KG1 (cell line): ENCODE measurements around the gene ARL5C.

Experiments
- DNase-seq: peaks from one replicate; lab custom pipeline; 2025; lab: John Stamatoyannopoulos, UW

Gene ARL5C, protein sequence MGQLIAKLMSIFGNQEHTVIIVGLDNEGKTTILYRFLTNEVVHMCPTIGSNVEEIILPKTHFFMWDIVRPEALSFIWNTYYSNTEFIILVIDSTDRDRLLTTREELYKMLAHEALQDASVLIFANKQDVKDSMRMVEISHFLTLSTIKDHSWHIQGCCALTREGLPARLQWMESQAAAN

GRCh38 chr17:39165841-39166349, at the start of gene ARL5C:
Gene ARL5C, minus strand, starts transcription at chr17:39166161. Its CDS starts 401 bp downstream, at chr17:39165760.
- DNase-seq: no peak

DNA sequence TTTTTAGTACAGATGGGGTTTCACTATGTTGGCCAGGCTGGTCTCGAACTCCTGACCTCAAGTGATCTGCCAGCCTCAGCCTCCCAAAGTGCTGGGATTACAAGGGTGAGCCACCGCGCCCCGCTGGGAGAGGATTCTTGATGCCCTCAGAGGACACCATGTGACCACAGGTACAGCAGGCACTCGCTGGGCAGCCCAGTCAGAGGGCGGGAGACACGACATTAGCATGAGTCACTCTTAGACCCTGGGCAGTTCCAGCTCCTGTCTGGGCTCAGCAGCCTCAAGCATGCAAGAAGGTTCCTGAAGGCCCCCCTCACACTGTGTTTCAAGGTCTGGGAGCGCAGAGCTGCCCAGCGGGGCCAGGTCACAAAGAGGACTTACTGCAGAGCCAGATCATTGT, 47.9 kb upstream of the ARL5C start:
- no peak for DNase-seq

DNA sequence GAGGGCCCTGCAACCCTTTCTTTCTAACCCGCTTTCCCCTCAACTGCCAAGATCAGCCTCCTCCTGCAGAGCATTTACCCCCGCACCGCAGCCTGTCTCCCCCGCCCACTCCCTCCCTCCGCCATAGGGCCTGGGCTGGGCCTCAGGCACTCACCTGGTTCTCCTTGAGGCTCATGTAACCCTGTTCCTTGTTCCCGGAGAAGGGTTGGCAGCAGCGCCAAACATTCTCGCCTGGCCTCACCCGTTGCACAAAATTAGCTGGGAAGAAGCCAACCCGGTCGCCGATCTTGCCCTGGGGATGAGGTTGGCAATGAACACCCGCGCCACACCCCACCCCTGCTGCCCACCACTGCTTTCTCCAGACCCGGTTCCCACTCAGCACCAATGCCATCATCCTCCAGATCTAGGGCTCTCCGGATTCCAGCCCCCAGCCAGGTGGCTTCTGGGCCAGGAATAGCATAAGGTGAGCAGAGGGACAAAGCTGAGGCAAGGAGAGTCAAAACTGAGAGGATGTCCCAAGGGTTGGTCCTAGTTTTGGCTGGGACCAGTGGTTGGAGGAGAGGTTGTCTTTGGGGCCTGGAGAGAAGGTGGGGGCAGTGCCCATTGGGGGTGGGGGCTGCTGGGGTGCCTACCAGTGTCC, 47.0 kb upstream of the ARL5C start:
- DNase-seq: no peak

DNA sequence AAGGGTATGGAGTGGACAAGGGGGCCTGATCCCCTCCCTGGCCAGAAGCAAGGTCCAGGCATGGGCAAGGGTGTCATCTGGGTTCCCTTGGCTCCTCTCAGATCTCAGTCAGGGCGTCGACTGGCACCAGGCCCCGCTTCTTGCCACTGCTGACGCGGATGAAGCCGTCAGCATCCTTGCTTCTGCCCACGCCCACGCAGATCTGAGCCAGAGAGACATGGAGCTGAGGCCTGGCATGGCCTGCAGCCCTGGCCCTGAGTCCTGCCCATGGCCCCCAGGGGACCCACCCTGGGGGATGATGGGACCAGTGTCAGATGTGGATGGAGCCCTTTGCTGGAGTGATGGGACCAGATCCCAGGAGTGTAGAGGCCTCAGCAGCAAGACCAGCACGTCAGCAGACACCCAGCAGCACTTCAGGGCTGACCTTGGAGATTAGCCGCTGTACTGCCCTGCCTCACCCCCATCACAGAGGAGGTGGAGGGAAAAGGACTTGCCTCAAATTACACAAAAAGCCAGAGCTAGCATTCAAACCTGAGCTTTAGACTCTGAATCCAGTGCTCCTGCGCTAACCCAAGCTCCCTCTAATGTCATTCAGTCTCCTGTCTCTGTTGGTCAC, 46.3 kb upstream of the ARL5C start:
- DNase-seq: no peak

DNA sequence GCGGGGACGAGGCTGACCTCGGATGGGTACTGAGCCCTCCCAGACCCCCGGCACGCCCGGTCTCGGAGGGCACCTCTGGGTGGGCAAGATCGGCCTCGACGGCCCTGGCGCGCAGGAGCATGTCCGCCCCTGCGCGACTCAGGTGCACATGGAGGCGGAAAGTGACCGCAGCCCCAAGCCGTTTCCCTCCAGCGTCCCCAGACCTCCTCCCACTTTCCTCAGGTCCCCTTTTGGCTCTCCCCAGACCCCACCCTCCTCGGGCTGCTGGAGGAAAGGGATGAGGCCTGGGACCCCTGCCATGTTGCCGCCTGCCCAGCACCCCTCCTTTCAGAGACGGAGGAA, 44.1 kb upstream of the ARL5C start:
- no peak for DNase-seq

DNA sequence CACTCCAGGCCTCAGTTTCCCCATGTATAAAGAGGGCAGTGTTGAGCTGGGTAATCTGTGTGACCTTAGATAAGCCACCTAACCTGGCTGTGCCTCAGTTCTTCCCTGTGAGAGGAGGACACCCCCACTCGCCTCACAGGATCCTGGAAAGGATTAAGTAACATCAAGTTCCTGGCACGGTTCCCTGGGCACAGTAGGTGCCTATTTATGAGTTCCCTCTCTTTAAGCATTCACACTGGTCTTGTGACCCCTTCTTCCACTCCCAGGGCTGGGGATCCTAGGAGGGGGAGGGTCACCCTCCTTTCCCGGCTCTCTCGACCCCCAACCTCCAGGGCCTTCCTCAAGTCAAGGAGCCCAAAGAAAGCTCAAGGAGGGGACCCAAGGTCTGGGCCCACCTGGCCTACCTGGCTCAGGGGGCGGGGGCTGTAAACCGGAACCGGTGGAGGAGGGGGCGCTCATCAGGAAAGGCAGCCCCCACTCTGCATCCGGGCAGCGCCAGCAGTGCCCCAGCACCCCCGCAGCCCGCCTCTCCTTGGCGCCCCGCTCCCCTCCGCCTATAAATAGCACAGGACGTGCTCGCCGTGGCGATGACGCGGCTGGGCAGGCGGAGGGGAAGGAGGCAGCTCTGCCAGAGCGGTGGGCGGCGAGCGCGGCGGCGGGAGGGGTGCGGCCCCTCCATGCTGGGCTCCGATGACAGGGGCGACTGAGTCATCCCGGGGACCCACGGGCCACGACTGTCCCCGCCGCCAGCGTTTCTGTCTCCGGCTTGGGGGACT, 43.5 kb upstream of the ARL5C start:
- peak; percentile 29 for DNase-seq

- DNase-seq: no peak
Measured at GRCh38 chr17:39208893-39209292, 42.9 kb upstream of the ARL5C start.

GRCh38 chr17:39208136-39208535, 42.2 kb upstream of the ARL5C start:
- no peak for DNase-seq

DNA sequence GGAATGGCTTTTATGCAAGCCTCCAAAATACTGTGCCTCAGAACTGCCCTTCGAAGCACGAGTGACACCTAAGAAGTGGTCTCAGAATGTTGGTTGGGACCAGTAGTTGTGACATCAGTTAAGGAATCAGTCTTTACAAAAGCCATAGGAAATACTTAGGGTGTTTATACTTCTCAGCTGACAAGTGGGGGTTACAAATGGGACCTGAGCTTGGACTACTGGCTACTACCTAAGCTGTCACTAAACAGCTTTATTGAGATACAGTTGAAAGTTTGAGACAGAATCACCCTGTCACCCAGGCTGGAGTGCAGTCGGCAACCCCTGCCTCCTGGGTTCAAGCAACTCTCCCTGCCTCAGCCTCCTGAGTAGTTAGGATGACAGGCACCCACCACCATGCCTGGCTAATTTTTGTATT, 39.2 kb upstream of the ARL5C start:
- no peak for DNase-seq

GRCh38 chr17:39204245-39204644, 38.3 kb upstream of the ARL5C start:
- DNase-seq: no peak

DNA sequence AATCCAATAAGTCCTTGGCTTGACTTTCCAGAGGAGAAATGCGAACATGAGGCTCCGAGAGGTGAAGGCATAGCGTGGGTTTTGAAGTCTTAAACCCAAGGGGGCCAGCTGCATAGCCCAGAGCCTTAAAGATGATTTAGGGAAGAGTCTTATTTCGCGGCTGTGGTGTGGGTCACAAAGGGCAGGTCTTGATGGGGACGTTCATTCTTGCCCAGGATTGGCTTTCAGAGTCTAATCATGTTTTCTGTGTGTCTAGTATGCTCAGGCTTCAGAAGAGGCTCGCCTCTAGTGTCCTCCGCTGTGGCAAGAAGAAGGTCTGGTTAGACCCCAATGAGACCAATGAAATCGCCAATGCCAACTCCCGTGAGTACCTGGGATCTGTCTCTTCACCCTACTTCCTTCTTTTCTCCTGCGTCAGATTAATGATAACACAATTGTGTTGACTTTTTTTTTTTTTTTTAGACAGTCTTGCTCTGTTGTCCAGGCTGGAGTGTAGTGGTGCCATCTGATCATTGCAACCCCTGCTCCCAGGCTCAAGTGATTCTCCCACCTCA, 35.1 kb upstream of the ARL5C start:
- no peak for DNase-seq

GRCh38 chr17:39200070-39200879, 34.3 kb upstream of the ARL5C start, which contains the start of gene RPL19:
Gene RPL19, plus strand, starts transcription at chr17:39200283. Its CDS starts 62 bp downstream, at chr17:39200345.
- peak; percentile 88 for DNase-seq

GRCh38 chr17:39199820-39200069, 33.8 kb upstream of the ARL5C start:
- DNase-seq: no peak

- no peak for DNase-seq
Measured at GRCh38 chr17:39198186-39198566, 32.2 kb upstream of the ARL5C start.

- peak; percentile 31 for DNase-seq
Measured at GRCh38 chr17:39197380-39198185, 31.6 kb upstream of the ARL5C start, which contains the start of gene CACNB1. Gene CACNB1, minus strand, starts transcription at chr17:39197669. Its CDS starts 174 bp downstream, at chr17:39197495.

- DNase-seq: peak; percentile 32
Measured at GRCh38 chr17:39196808-39197291, 30.9 kb upstream of the ARL5C start.

GRCh38 chr17:39196241-39196807, 30.4 kb upstream of the ARL5C start:
- no peak for DNase-seq

GRCh38 chr17:39195568-39196160, 29.7 kb upstream of the ARL5C start:
- no peak for DNase-seq

GRCh38 chr17:39194985-39195524, 29.1 kb upstream of the ARL5C start:
- DNase-seq: no peak
